Muscle layer of colon (tissue), 2 donors: ENCODE measurements around the gene COX19.
"Not testable (repeated sequence)": the region's sequence is repeated elsewhere in the genome, so short reads cannot be mapped to it uniquely, and the experiment has no call there.

Experiments used
- H3K27ac ChIP-seq: one replicate; pipeline ENCODE4 v1.7.0; 2013; ENCODE audit warnings: low read depth, mild to moderate bottlenecking, low read length, moderate library complexity
- H3K27me3 ChIP-seq, 2 donors: one replicate each; pipeline ENCODE4 v1.7.0; 2013; ENCODE audit warnings: low read length in 2 of 2, mild to moderate bottlenecking in 2 of 2; ENCODE audit not compliant: insufficient read depth in 2 of 2, control insufficient read depth in 1 of 2
- H3K36me3 ChIP-seq: one replicate; pipeline ENCODE4 v1.7.0; 2013; ENCODE audit warnings: mild to moderate bottlenecking, low read length; ENCODE audit not compliant: insufficient read depth
- H3K4me1 ChIP-seq: one replicate; pipeline ENCODE4 v1.7.0; 2013; ENCODE audit warnings: mild to moderate bottlenecking, low read length; ENCODE audit not compliant: insufficient read depth
- H3K4me3 ChIP-seq, 2 donors: one replicate each; pipeline ENCODE4 v1.7.0; 2013; ENCODE audit warnings: low read length in 2 of 2, low read depth in 1 of 2, mild to moderate bottlenecking in 1 of 2, moderate library complexity in 1 of 2
- H3K9ac ChIP-seq: one replicate; pipeline ENCODE4 v1.7.0; 2013; ENCODE audit warnings: low read length
- H3K9me3 ChIP-seq: one replicate; pipeline ENCODE4 v1.7.0; 2013; ENCODE audit warnings: mild to moderate bottlenecking, low read length
- donor health status: abdominal sarcoma.
- donor health status: Adenocarcinoma of cecum.

COX19 gene

DNA sequence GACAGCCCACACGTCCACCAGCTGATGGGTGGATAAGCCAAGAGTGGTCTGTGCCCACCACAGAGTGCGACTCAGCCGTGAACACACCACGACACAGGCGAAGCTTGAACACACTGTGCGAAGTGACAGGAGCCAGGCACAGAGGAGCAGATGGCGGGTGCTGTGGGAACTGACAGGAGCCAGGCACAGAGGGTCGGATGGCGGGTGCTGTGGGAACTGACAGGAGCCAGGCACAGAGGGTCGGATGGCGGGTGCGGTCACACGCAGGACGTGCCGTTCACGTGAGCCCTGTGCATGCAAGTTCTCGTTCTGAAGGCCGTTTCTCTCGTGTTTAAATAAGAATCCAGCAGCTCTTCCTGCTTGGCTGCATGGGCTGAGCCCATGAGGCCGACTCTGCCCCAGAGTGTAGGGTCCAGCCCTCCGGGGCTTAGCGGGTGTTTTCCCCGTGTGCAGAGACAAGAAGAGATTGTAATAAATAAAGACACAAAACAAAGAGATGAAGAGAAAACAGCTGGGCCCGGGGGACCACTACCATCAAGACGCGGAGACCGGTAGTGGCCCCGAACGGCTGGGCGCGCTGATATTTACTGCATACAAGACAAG lies 15.0 kb downstream of the COX19 start:
- no peak overlapping the region for H3K4me3 ChIP-seq
- H3K36me3 ChIP-seq = no peaks in the 10 kb centered on the region
- no peak overlapping the region for H3K9ac ChIP-seq
- no peaks in the 10 kb centered on the region for H3K9me3 ChIP-seq
- peaks cover 26% of the 10 kb centered on the region for H3K4me1 ChIP-seq
- H3K27ac ChIP-seq = peak overlapping the region; percentile 39
- H3K27me3 ChIP-seq = peaks cover 0 to 6% of the 10 kb centered on the region in 2 donors

DNA sequence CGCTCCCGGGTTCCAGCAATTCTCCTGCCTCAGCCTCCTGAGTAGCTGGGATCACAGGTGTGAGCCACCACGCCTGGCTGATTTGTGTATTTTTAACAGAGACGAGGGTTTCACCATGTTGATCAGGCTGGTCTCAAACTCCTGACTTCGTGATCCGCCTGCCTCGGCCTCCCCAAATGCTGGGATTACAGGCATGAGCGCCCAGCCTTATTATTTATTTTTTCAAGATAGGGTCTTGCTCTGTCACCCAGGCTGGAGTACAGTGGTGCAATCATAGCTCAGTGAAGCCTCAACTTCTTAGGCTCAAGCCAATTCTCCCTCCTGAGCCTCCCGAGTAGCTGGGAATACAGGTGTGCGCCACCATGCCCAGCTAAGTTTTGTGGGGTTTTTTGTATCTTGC lies 15.6 kb downstream of the COX19 start:
- not testable (repeated sequence) for H3K9ac ChIP-seq, H3K9me3 ChIP-seq, H3K27me3 ChIP-seq, H3K36me3 ChIP-seq, H3K4me3 ChIP-seq, H3K27ac ChIP-seq
- peaks cover 20% of the 10 kb centered on the region for H3K4me1 ChIP-seq

- Histone ChIP-seq H3K9me3 (no peaks in the 10 kb centered on the region), H3K4me1 (peaks cover 15% of the 10 kb centered on the region), H3K27ac (no peak overlapping the region), H3K36me3 (no peaks in the 10 kb centered on the region), H3K9ac (no peak overlapping the region), H3K4me3 (no peak overlapping the region), H3K27me3 (peaks cover 0 to 6% of the 10 kb centered on the region in 2 donors)
Measured at GRCh38 chr7:959271-959670, 16.1 kb downstream of the COX19 start.

DNA sequence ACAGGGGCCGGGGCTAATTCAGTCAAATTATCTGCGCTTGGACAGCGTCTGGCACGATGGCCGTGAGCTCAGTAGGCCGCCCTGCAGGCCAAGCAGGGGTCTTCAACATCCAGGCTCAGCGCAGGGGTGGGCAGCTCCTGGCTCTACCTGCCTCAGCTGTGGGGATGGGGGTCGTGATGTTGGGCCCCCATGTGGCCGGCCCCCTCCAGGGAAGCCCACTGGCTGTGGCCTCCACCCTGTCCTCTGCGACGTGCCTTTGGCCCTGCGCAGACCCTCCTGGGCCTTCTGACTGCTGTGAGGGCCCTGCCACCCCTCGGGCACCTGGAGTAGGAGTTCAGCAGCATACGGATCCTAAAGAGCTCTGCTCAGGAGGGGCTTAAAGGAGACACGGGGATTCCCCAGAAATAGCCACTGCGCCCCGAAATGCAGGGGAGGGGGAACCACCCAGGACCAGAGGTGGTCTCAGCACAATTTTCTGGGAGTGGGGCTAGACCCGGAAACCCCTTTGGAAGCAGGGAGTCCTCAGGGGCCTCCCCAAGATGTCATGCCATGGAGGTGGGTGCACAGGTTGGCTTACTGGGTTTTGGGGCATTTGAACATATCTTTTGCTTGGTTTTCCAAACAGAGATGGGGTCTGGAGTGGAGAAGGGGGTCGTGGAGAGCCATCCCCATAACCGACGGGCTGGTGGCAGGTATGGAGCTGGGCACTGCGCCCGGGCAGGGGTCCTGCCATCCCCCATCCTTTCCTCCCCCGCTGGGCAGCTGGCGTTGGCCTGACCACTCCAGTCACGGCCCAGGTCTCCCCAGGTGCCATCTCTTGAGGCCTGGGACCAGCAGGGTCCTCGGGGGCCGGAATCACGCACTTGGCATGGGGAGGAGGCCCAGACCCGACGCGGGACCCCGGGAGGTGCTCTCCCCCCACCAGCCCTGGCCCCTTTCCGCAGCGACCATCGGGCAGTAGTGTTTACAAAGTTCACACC lies 16.8 kb downstream of the COX19 start:
- Histone ChIP-seq H3K9ac (no peak overlapping the region), H3K27me3 (peaks cover 0 to 6% of the 10 kb centered on the region in 2 donors)

DNA sequence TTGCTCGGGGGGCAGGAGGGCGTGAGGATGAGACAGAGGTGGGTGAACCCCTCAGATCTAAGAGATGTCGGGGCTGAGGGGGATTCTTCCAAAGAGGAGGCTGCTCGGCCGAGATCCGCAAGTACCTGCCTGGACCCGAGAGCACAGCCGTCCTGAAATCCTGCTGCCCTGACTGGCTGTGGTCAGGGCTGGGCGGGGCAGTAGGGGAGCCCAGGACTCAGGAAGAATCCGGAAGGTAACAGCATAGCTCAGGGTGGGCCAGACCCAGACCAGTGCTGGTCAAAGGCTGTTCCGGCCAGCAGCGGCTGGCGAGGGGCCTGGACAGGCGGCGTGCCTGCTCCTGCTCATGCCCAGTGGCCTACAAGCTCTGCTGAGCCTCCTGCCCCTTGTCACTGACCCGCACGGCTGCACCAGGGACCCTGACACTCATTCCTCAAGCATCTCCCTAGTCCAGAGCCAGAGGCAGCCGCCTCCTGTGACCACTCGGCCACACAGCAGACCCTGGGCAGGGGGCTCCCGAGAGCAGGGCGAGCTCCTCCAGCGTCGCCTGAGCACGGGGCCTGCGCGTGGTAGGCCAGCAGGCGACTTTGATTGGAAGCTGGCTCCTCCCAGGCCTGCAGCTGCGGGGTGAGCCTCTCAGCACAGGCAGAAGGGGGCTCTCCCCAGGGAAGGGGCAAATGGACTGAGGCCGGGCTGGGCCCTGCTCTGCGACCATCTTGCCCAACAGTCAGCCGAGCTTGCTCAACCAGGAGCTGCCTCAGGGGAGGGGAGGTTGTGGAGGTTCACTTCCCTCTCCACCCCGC lies 17.7 kb downstream of the COX19 start:
- Histone ChIP-seq H3K27ac (no peak overlapping the region), H3K9ac (no peak overlapping the region)

More for the DNA sequence above, 16.8 kb downstream of the COX19 start:
- no peak overlapping the region for H3K4me3 ChIP-seq
- H3K4me1 ChIP-seq = peaks cover 10% of the 10 kb centered on the region
- no peak overlapping the region for H3K27ac ChIP-seq
- no peaks in the 10 kb centered on the region for H3K36me3 ChIP-seq
- H3K9me3 ChIP-seq = no peaks in the 10 kb centered on the region

DNA sequence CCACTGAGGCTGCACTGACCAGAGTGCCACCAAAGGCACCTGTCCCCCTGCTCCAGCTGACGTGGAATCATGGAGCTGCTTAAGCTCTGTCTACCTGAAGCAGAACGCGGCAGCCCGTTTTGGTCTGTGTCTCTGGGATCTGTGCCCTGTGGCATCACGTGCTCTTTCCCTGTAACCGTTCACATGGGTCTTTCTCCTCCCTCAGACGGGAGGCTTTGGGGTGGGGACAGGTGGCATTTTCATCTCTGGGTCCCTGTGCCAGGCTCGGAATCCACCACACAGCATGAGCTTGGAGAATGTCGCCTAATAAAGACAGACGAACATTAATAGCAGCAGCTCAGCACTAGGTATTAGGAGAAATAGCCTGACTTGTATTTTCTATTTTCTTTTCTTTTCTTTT lies 19.3 kb downstream of the COX19 start:
- Histone ChIP-seq H3K36me3 (no peaks in the 10 kb centered on the region), H3K9ac (no peak overlapping the region), H3K9me3 (no peaks in the 10 kb centered on the region), H3K27me3 (peaks cover 0 to 6% of the 10 kb centered on the region in 2 donors), H3K4me1 (peaks cover 9% of the 10 kb centered on the region), H3K27ac (no peak overlapping the region), H3K4me3 (no peak overlapping the region)

More for the DNA sequence above, 17.7 kb downstream of the COX19 start:
- Histone ChIP-seq H3K4me1 (peaks cover 13% of the 10 kb centered on the region), H3K9me3 (no peaks in the 10 kb centered on the region), H3K4me3 (no peak overlapping the region), H3K36me3 (no peaks in the 10 kb centered on the region), H3K27me3 (peaks cover 0 to 6% of the 10 kb centered on the region in 2 donors)

DNA sequence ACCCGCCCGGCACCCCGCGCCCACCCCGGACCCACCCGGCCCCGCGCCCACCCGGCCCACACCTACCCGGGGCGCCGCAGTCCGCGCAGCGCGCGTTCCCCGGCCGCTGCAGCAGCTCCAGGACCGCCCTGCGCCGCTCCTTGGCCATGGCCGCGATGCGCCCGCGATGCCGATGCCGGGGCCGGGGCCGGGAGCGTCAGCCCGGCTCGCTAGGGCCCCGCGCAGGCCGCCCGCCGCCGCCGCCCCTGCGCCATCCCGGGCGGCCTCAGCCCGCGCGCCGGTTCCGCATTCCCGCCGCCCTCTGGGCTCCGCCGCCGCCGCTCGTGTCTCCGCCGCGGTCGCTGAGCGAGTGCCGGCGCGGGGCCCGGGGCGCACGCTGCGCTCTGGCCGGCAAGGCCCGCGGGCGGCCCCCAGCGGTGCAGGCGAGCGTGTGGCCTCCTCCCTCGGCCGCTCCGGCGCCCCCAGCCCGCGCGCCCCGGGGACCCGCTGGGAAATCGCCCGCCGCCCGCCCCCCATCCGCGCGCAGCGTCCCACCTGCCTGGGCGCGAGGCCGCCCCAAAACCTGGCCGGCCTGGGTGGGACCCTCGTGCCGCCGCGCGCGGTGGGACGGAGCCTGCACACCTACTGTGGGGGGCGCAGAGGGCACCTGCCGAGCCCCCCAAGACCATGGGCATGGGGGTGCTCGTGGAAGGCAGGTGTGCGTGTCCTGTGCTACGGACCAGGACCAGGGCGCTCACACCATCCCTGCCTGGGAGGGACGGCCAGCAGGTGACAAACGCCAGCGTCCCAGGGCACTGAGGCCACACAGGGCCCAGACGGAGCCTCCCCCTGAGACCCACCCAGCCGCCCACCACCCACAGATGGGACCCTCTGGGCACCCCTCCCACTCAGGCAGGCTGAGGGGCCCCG lies 20.8 kb downstream of the COX19 start, which contains the start of gene ADAP1:
Gene ADAP1 (minus strand): TSS at position 351 of the 909 bp plus-strand sequence. CDS start 203 bp downstream, at position 148.
- Histone ChIP-seq H3K27ac (peak within 1 kb of the TSS; percentile 75), H3K9me3 (no peaks in the 10 kb centered on the region), H3K36me3 (no peaks in the 10 kb centered on the region), H3K4me3 (peak within 1 kb of the TSS; percentile 27 to 61), H3K27me3 (peaks cover 0 to 6% of the 10 kb centered on the region in 2 donors), H3K4me1 (peaks cover 9% of the 10 kb centered on the region), H3K9ac (no peak within 1 kb of the TSS)

DNA sequence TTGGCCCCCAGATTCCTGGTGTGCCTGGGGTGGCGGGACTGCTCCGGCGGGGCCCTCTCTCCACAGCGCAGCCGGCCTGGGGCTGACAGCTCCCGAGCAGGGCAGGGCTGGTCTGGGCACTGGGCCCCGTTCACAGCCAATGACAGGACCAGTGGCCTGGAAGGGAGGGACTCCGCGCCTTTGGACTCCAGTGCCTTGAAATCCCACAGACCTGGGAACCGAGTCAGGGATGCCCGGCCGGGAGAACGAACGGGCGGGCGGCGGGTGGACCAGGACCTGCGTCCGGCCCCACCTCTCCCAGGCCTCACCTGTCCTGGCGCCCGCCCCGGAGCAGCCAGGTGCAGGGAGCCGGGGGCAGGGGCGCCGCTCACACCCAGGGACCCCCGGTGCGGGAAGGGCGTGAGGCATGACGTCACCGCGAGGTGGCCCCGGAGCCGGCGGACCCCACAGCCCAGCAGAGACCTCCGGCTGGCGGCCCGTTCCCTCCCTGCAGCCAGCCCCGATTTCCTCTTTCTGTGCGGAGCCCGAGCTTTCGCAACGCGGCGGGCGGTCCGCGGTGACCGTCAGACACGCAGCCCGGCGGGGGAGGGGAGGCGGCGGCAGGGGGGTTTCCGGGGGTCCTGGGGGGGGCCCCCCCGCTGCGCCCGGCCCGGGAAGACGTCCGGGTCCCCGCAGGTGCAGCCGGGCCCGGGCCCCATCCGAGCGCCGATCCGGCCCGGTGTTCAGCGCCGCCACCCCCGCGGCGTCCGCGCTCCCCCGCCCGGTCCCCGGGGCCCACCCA lies 21.6 kb downstream of the COX19 start:
- Histone ChIP-seq H3K36me3 (no peaks in the 10 kb centered on the region), H3K9me3 (no peaks in the 10 kb centered on the region), H3K27ac (peak overlapping the region; percentile 75), H3K27me3 (peaks cover 0 to 6% of the 10 kb centered on the region in 2 donors), H3K4me1 (peaks cover 9% of the 10 kb centered on the region), H3K4me3 (peak overlapping the region; percentile 27 to 61), H3K9ac (no peak overlapping the region)

- Histone ChIP-seq H3K9me3 (no peaks in the 10 kb centered on the region), H3K4me3 (peak overlapping the region; percentile 27 to 61), H3K9ac (no peak overlapping the region), H3K4me1 (peaks cover 9% of the 10 kb centered on the region), H3K27ac (no peak overlapping the region), H3K27me3 (peaks cover 0 to 5% of the 10 kb centered on the region in 2 donors), H3K36me3 (no peaks in the 10 kb centered on the region)
Measured at GRCh38 chr7:952548-953441, 22.6 kb downstream of the COX19 start.
